Activated naive CD4-positive, alpha-beta T cell treated with anti-CD3 and anti-CD28 coated beads, Interleukin-2, amount 10 ng/mL, durations not matched to agents 7 days and 5 days (primary cell): ENCODE data around the gene PPP1R15A.
"Not testable (repeated sequence)": the region's sequence is repeated elsewhere in the genome, so short reads cannot be mapped to it uniquely, and the experiment has no call there.

ENCODE experiments used
- CTCF ChIA-PET: fragments of 350-600 bp; sonication (Branson Sonifier 250); formaldehyde crosslinking; loops from one replicate; lab custom pipeline; 2021; ENCODE audit warnings: antibody characterized with exemption; lab: Charles Lee
- DNase-seq: peaks from one replicate; pipeline ENCODE4 v3.0.0-alpha.2; 2020
- H3K27ac Mint-ChIP-seq: one replicate; pipeline ENCODE4 v1.8.0; 2021; ENCODE audit warnings: mild to moderate bottlenecking, moderate library complexity, mixed read lengths
- H3K27me3 Mint-ChIP-seq: one replicate; pipeline ENCODE4 v1.8.0; 2021; ENCODE audit warnings: mild to moderate bottlenecking, mixed read lengths
- H3K36me3 Mint-ChIP-seq: one replicate; pipeline ENCODE4 v1.8.0; 2021; ENCODE audit warnings: mixed read lengths
- H3K4me1 Mint-ChIP-seq: one replicate; pipeline ENCODE4 v1.8.0; 2021; ENCODE audit warnings: mixed read lengths
- H3K4me3 Mint-ChIP-seq: one replicate; pipeline ENCODE4 v1.8.0; 2021; ENCODE audit warnings: mild to moderate bottlenecking, moderate library complexity, mixed read lengths
- H3K9me3 Mint-ChIP-seq: one replicate; pipeline ENCODE4 v1.8.0; 2021; ENCODE audit warnings: mixed read lengths

Gene PPP1R15A

DNA sequence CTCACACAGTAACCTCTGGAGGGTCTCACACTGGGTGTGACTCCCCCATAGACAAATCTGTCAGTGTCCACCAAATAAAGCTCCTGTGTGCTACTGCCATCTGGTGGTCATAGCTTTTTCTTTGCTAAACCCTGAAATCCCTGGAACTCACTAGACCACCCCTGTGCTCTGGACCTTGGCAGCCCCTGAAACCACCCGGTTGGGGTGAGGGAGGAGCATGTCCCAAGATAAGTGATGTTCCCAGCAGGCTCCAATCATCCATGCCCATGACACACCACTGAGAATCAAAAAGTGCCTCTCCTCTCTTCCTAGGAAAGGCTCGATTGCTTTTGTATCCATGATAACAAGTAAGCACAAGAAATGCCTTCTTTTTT, 29.4 kb upstream of the PPP1R15A start:
- Mint-ChIP-seq H3K27ac (no peak overlapping the region), H3K9me3 (no peaks in the 10 kb centered on the region)
- CTCF ChIA-PET = interaction anchor here (0.6 to 9.5 kb wide), 30 partner anchors 9 to 234 kb away, joined by 3 to 176 read pairs (median 4); partner anchors contain the start of genes CA11, GYS1 and RUVBL2

DNA sequence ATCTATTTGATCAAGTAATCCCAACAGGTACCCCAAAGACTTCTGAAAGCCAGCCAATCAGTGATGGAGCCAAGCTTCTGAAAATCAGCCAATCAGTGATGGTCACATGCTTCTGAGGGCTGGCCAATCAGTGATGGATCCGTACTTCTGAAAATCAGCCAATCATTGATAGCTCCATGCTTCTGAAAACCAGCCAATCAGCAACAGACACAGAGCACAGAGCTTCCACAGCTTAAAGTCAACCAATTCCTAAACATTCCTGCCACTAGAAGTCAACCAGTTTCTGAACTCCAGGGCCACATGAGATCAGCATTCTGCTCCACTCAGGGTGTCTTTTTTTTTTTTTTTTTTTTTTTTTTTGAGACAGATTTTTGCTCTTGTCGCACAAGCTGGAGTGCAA, 27.7 kb upstream of the PPP1R15A start:
- Mint-ChIP-seq H3K27me3 (no peaks in the 10 kb centered on the region), H3K9me3 (no peaks in the 10 kb centered on the region), H3K27ac (no peak overlapping the region), H3K4me1 (peaks cover 3% of the 10 kb centered on the region), H3K36me3 (no peaks in the 10 kb centered on the region), H3K4me3 (no peak overlapping the region)
- DNase-seq = no peak
- CTCF ChIA-PET = interaction anchor here (1.7 to 9.5 kb wide), 3 partner anchors 10 to 126 kb away, joined by 6 to 176 read pairs (median 17); no protein-coding TSS in a partner anchor

More for the DNA sequence above, 29.4 kb upstream of the PPP1R15A start:
- Mint-ChIP-seq H3K27me3 (peaks cover 2% of the 10 kb centered on the region), H3K4me3 (no peak overlapping the region), H3K4me1 (peaks cover 6% of the 10 kb centered on the region), H3K36me3 (no peaks in the 10 kb centered on the region)
- DNase-seq = peak; percentile 65

DNA sequence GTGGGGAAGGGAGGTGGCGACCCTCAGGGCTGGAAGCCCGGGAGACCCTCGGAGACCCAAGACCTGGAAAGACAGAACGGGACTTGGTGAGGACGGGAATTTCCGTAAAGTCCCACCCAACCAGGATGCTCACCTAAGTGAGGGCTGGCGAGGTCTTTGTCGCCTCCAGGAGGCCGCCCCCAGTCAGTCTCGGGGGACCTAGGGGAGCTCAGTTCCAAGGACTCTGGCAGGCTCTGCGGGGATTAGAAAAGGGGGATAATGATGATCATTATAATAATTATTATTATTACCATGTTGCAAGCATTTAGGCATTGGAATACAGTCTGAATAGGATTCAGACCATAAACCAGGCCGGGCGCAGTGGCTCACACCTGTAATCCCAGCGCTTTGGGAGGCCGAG, 26.8 kb upstream of the PPP1R15A start:
- no peak overlapping the region for H3K4me3 Mint-ChIP-seq
- no peaks in the 10 kb centered on the region for H3K27me3 Mint-ChIP-seq
- H3K4me1 Mint-ChIP-seq = peaks cover 3% of the 10 kb centered on the region
- no peaks in the 10 kb centered on the region for H3K9me3 Mint-ChIP-seq
- no peak overlapping the region for H3K27ac Mint-ChIP-seq
- H3K36me3 Mint-ChIP-seq = no peaks in the 10 kb centered on the region
- DNase-seq = no peak
- CTCF ChIA-PET = interaction anchor here (0.7 to 9.5 kb wide), 4 partner anchors 9 to 125 kb away, joined by 5 to 176 read pairs (median 12); no protein-coding TSS in a partner anchor

DNA sequence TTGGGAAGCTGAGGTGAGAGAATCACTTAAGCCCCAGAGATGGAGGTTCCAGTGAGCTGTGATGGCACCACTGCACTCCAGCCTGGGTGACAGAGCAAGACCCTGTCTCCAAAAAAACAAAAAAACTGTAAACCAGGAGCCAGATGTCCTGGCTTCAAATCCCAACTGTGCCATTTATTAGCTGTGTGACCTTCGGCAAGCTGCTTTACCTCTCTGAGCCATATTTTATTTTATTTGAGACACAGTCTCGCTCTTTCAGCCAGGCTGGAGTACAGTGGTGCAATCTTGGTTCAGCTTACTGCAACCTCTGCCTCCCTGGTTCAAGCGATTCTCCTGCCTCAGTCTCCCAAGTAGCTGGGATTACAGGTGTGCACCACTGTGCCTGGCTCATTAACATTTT, 25.6 kb upstream of the PPP1R15A start:
- not testable (repeated sequence) for H3K4me3 Mint-ChIP-seq, H3K9me3 Mint-ChIP-seq, H3K36me3 Mint-ChIP-seq, H3K27ac Mint-ChIP-seq, H3K4me1 Mint-ChIP-seq, H3K27me3 Mint-ChIP-seq, DNase-seq
- CTCF ChIA-PET = interaction anchor here (1.3 to 9.5 kb wide), 3 partner anchors 8 to 124 kb away, joined by 3 to 176 read pairs (median 3); no protein-coding TSS in a partner anchor

DNA sequence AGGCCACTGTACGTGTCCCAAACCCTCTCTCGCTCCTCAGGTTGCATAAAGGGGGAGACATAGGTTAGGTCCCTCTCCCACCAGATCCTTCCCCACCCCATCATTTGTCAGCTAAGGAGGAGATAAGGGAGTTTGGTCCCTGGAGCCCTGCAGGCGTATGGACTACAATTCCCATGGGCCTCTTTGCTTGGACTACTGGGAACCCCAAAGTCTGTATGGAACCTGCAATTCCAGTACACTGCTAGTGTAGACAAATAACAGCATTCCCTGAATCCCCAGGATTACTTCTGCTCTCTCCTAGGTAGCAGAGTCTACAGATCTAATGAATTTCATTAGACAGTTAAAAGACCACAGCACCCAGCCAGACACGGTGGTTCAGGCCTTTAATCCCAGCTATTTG, 19.9 kb upstream of the PPP1R15A start:
- DNase-seq = no peak
- H3K4me3 Mint-ChIP-seq = no peak overlapping the region
- peaks cover 5% of the 10 kb centered on the region for H3K27me3 Mint-ChIP-seq
- no peak overlapping the region for H3K27ac Mint-ChIP-seq
- H3K36me3 Mint-ChIP-seq = no peaks in the 10 kb centered on the region
- CTCF ChIA-PET = interaction anchor here (1.1 to 2.5 kb wide), 3 partner anchors 9 to 64 kb away, joined by 4 to 9 read pairs (median 5); no protein-coding TSS in a partner anchor
- H3K4me1 Mint-ChIP-seq = no peaks in the 10 kb centered on the region
- H3K9me3 Mint-ChIP-seq = no peaks in the 10 kb centered on the region

DNA sequence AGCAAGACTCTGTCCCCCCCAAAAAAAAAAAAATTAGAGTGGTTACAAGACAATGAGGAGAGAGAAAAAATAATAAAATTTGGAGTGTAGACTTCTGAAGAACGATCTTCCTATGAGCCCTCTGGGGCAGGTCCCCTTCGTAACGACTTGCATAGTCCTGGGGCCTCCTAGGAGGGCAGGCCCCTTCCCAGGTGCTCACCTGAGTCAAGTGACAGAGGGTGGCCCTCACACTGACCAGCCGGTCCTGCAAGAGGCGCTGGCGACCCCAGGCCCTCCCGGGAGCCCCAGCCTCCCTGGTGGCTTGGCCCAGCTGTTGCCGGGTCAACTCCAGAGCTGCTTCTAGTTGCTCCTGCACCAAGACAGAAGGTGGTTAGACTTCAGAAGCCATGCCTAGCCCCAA, 18.7 kb upstream of the PPP1R15A start:
- Mint-ChIP-seq H3K4me3 (no peak overlapping the region), H3K27ac (no peak overlapping the region), H3K9me3 (no peaks in the 10 kb centered on the region), H3K36me3 (no peaks in the 10 kb centered on the region), H3K4me1 (no peaks in the 10 kb centered on the region), H3K27me3 (peaks cover 5% of the 10 kb centered on the region)
- CTCF ChIA-PET = interaction anchor here (1.1 to 2.5 kb wide), 4 partner anchors 9 to 66 kb away, joined by 4 to 9 read pairs (median 6); no protein-coding TSS in a partner anchor
- DNase-seq = no peak

DNA sequence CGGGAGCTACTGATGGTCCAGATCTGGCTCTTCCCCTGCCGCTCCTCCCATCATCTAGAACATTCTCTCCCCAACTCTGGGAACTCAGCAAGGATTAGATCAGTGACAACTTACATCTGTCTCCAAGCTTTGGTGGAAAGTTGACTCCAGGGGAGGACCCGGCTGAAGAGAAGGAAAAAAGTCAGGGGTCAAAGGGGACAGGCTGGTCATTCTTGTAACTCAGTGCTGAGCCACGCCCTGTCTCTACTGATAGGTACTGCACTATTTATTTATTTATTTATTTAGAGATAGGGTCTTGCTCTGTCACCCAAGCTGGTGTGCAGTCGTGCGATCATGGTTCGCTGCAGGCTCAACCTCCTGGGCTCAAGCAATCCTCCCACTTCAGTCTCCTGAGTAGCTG, 18.1 kb upstream of the PPP1R15A start:
- Mint-ChIP-seq H3K4me1 (peaks cover 1% of the 10 kb centered on the region), H3K9me3 (no peaks in the 10 kb centered on the region), H3K4me3 (no peak overlapping the region), H3K27ac (no peak overlapping the region), H3K27me3 (peaks cover 5% of the 10 kb centered on the region), H3K36me3 (no peaks in the 10 kb centered on the region)
- CTCF ChIA-PET = interaction anchor here (1.3 to 2.1 kb wide), 2 partner anchors 9 to 66 kb away, joined by 6 read pairs; no protein-coding TSS in a partner anchor
- no peak for DNase-seq

DNA sequence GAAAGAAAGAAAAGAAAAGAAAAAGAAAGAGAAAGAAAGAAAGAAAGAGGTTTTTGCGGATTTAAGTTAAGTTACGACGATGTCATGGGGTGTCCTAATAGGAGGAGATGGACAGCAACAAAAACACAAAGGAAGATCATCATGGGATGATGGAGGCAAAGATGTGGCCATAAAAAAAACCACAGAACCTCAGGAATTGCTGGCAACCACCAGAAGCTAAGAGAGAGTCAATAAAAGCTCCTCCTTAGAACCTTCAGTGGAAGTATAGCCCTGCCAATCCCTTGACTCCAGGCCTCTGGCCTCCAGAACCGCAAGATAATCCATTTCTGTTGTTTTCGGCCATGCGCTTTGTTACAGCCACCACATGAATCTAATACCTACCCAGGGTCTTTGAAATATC, 15.3 kb upstream of the PPP1R15A start:
- CTCF ChIA-PET = interaction anchor here (1.0 kb wide), 1 partner anchor 69 kb away, joined by 3 read pairs; no protein-coding TSS in a partner anchor
- H3K36me3 Mint-ChIP-seq = no peaks in the 10 kb centered on the region
- peaks cover 9% of the 10 kb centered on the region for H3K4me1 Mint-ChIP-seq
- H3K9me3 Mint-ChIP-seq = no peaks in the 10 kb centered on the region
- H3K27me3 Mint-ChIP-seq = peaks cover 23% of the 10 kb centered on the region
- H3K4me3 Mint-ChIP-seq = no peak overlapping the region
- no peak for DNase-seq
- H3K27ac Mint-ChIP-seq = no peak overlapping the region

DNA sequence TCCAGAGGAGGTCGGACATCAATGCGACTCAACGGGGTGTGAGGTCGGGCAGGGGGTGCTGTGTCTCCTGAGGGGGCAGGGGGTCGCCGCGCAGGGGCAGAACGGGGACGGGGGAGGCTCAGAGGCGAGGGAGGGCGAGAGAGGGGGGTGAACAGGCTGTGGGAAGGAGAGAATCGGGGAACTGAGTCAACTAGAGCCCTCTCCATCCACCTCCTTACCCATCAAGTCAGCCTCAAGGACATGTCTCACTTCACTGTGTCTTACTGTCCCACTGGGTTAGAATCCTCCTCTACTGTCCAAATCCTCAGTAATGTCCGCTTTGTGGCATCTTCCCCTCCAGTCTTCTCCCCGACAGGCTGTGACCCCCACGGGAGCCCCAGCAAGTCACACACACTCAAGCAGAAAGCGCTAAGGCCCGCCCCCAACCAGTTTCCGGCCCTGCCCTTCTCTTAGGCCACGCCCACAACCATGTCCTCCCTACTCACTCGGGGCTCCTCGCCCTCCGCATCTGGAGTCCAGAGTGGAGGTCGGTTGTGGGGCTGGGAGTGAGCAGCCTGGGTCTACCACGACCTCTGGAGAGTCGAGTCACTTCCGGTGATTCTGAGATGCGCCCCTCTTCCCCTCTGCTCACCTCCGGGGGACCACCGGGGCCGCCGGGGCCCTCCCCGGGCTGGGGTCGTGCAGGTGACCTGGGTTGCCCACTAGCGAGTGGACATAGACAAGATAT, 13.1 kb upstream of the PPP1R15A start:
- Mint-ChIP-seq H3K36me3 (no peaks in the 10 kb centered on the region), H3K27ac (peak overlapping the region; percentile 89), H3K4me1 (peaks cover 9% of the 10 kb centered on the region), H3K27me3 (peaks cover 31% of the 10 kb centered on the region), H3K4me3 (peak overlapping the region; percentile 98), H3K9me3 (no peaks in the 10 kb centered on the region)
- DNase-seq = peak; percentile 91
- CTCF ChIA-PET = interaction anchor here (1.0 kb wide), 1 partner anchor 17 kb away, joined by 4 read pairs; no protein-coding TSS in a partner anchor

DNA sequence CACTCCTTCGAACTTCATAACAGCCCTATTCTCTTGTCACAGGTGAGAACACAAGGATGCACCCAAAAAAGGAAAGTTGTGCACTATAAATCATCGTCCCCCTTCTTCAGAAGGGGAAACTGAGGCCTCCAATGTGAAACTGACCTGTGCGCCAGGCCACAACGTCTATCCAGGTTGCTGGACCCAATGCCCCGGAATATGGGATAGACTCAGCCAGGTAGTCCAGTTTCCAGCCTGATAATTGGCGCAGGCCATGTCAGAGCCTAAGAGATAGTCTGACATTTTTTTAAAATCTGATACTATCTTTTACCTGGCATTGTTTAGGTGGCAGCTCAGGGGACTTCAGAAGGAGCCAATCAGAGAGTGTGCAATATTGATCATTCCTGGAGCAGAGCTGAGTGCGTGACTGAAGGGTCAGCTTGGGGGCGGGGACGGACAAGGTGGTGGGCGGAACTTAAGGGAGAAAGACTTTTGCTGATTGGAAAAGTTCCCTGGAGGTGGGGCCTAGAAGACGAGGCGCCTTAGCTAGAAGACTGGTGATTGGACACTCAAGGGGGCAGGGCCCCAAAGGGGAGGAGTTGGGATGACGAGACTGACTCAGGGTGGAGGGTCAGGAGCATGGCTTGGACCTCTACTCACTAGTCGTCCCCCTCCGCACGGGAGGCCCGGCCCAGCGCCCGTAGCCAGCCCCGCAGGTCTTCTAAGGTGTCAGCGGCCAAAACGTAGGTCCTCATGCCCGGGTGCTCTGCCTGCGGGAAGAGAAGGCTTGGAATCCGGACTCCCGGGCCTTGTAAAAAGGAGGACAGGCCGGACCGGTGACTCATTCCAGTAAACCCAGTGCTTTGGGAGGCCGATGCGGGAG, 12.3 kb upstream of the PPP1R15A start:
- DNase-seq = peak; percentile 51
- H3K4me1 Mint-ChIP-seq = peaks cover 9% of the 10 kb centered on the region
- H3K27me3 Mint-ChIP-seq = peaks cover 35% of the 10 kb centered on the region
- no peak overlapping the region for H3K27ac Mint-ChIP-seq
- CTCF ChIA-PET = no interaction called here
- H3K4me3 Mint-ChIP-seq = peak overlapping the region; percentile 63
- H3K9me3 Mint-ChIP-seq = no peaks in the 10 kb centered on the region
- H3K36me3 Mint-ChIP-seq = no peaks in the 10 kb centered on the region

DNA sequence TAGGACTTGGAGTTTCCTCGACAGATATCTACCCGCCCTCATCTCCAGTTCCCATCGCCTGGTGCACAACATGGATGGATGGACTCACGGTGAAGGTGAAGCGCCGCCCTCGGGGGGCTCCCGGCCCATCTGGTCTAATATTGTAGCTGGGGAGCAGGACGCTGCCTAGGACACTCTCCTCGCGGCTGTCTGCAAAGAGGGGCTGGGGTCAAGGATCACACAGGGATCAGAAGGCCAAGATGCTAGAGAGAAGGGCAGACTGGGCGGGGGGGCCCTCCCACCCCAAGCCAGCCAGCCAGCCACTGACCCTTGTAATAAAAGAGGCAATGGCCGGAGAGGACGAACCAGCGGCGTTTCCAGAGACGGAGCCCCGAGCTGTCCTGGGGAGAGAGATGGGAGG, 10.9 kb upstream of the PPP1R15A start:
- Mint-ChIP-seq H3K36me3 (no peaks in the 10 kb centered on the region), H3K4me1 (peaks cover 9% of the 10 kb centered on the region), H3K9me3 (no peaks in the 10 kb centered on the region), H3K4me3 (no peak overlapping the region), H3K27me3 (peaks cover 47% of the 10 kb centered on the region), H3K27ac (no peak overlapping the region)
- CTCF ChIA-PET = no interaction called here
- no peak for DNase-seq

DNA sequence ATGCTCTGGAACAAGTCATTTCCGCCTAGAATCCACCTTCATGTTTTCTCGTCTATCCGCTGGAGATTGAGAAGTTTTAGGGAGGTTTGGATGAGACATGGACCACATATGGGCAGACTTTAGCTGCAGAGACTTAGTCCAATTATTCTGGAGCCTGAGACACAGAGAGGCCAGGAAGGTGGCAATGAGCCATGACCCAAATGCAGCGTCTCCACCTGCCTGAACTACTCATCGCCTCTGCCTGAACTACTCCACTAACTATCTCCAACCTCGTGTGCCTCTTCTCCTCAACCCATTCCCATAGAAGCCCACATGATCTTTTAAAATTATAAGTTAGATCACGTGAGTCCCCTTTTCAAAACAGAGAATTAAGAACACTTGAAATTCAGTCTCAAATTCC, 9.4 kb upstream of the PPP1R15A start:
- DNase-seq = no peak
- Mint-ChIP-seq H3K27ac (no peak overlapping the region), H3K4me3 (no peak overlapping the region), H3K9me3 (no peaks in the 10 kb centered on the region), H3K4me1 (peaks cover 9% of the 10 kb centered on the region), H3K36me3 (no peaks in the 10 kb centered on the region), H3K27me3 (peaks cover 61% of the 10 kb centered on the region)
- CTCF ChIA-PET = no interaction called here

DNA sequence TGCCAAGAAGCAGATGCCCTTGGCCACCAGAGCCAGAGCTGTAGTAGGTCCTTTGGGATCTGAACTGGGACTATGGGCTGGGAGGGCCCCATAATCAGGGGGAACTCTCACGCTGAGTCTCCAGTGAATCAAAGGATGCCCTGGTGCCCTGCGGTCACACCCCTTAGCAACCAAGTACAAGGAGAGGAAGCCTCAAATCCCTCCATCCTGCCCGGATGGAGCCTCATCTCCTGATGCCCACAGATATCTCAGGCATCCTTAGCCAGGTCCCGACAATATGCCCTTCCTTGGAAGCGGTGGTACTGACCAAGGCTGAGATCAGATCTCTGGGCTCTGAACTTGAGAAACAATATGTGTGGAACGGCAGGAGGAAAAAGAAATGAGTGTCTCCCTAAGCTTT, 5.5 kb upstream of the PPP1R15A start:
- peaks cover 61% of the 10 kb centered on the region for H3K27me3 Mint-ChIP-seq
- peaks cover 4% of the 10 kb centered on the region for H3K4me1 Mint-ChIP-seq
- no peak overlapping the region for H3K27ac Mint-ChIP-seq
- no peak overlapping the region for H3K4me3 Mint-ChIP-seq
- H3K9me3 Mint-ChIP-seq = no peaks in the 10 kb centered on the region
- CTCF ChIA-PET = no interaction called here
- no peaks in the 10 kb centered on the region for H3K36me3 Mint-ChIP-seq
- no peak for DNase-seq

DNA sequence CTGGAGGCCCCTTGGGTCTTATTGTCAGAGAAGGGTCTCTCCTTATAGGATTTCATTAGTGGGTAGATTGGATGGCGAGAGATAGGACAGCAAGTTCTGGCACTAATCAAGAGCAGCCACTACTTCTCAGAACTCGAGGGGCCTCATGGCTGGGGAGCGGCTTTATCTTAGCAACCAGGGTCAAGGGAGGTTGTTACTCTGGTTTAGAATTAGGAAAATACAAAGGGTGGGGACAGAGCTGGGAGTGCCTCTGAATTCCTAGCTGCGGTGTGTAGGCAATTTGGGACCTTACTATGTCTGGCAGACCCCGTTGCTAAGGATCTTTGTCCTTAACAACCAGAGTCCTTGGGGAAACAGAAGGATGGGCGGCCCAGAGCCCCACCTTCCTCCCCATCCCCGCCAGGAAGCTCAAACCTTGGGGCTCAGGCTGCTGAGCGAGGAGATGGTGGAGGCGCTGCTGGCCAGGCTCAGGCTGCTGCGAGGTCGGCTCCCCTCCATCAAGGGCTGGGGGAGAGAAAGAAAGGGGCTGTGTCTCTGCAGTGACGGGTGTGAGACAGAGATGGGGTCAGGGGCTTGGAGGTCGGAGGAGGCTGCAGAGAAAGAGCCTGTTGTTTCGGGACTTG, 5.0 kb upstream of the PPP1R15A start:
- Mint-ChIP-seq H3K4me3 (no peak overlapping the region), H3K9me3 (no peaks in the 10 kb centered on the region), H3K36me3 (no peaks in the 10 kb centered on the region), H3K27me3 (peaks cover 61% of the 10 kb centered on the region), H3K4me1 (peaks cover 8% of the 10 kb centered on the region), H3K27ac (no peak overlapping the region)
- no peak for DNase-seq
- CTCF ChIA-PET = no interaction called here
